HCT116 (cell line): Measurements from ENCODE around the gene CDH7. TPM values are rescaled to one million over a fixed set of nuclear protein-coding genes. Genes with fewer than 3 reads are reported as not detected.

ENCODE experiments used
- ATAC-seq: fragments of 200-7000 bp; cut with Tn5 transposase; 2 replicates; pipeline ENCODE4 v1.9.1; 2020; ENCODE audit warnings: mild to moderate bottlenecking, moderate library complexity
- BruUV-seq: library from RNA; stranded (reverse); fragments of 400-500 nt; replicated peaks from 2 replicates; lab custom pipeline; 2021; lab: Mats Ljungman, UMichigan
- CTCF ChIA-PET: fragments of 300-600 bp; sonication (Branson Sonifier 250); formaldehyde crosslinking; loops from one replicate; lab custom pipeline; 2021; ENCODE audit warnings: antibody characterized with exemption; lab: Charles Lee
- POLR2A ChIA-PET: fragments of 300-600, 350-600 bp; sonication (Branson Sonifier 250); formaldehyde crosslinking; loops from one replicate; lab custom pipeline; 2021; ENCODE audit warnings: antibody characterized with exemption; lab: Charles Lee
- RAD21 ChIA-PET, 2 experiments: fragments of 300-600 bp; sonication (Branson Sonifier 250); formaldehyde crosslinking; loops; one replicate each; lab custom pipeline; 2023; ENCODE audit warnings: low total read pairs in 2 of 2; ENCODE audit not compliant: uncharacterized antibody in 2 of 2, unreplicated experiment in 2 of 2, low non-redundant PET in 1 of 2; lab: Charles Lee
- DNase-seq: peaks from one replicate; pipeline ENCODE4 v3.0.0-alpha.2; 2010; ENCODE audit warnings: low read depth, low spot score
- H2AFZ ChIP-seq: fragments of 200-600 bp; shearing (Covaris generic), sonication (generic); 2 replicates; pipeline ENCODE4 v1.6.1; 2017; ENCODE audit warnings: low read depth, mixed run types, mixed read lengths, antibody characterized with exemption, low read length; ENCODE audit not compliant: poor library complexity, severe bottlenecking
- H3K27ac ChIP-seq: 2 replicates; pipeline ENCODE4 v1.5.1; 2012; ENCODE audit warnings: low read depth, low read length
- H3K27me3 ChIP-seq: fragments of 200-600 bp; sonication (generic); 2 replicates; pipeline ENCODE4 v1.6.1; 2016; ENCODE audit warnings: mixed run types, low read length, mixed read lengths; ENCODE audit not compliant: insufficient read depth
- H3K36me3 ChIP-seq, 2 experiments: fragments of 200-500 bp in 1 of 2; fragments of 200-600 bp in 1 of 2; sonication (Bioruptor generic) in 1 of 2; sonication (generic) in 1 of 2; 2 replicates each; pipeline versions ENCODE4 v1.5.1 to v1.6.1; 2014 to 2016; ENCODE audit warnings: low read length in 2 of 2, inconsistent platforms in 1 of 2, mixed read lengths in 1 of 2, mixed run types in 1 of 2; ENCODE audit not compliant: insufficient read depth in 2 of 2, control insufficient read depth in 1 of 2
- H3K4me1 ChIP-seq, 2 experiments: fragments of 200-600 bp in 1 of 2; sonication (generic) in 1 of 2; 2 replicates each; pipeline versions ENCODE4 v1.5.1 to v1.6.1; 2012 to 2017; ENCODE audit warnings: low read length in 2 of 2, inconsistent platforms in 1 of 2, mild to moderate bottlenecking in 1 of 2, mixed read lengths in 1 of 2, mixed run types in 1 of 2, moderate library complexity in 1 of 2; ENCODE audit not compliant: insufficient read depth in 2 of 2, control insufficient read depth in 1 of 2
- H3K4me2 ChIP-seq: fragments of 200-600 bp; sonication (generic); 2 replicates; pipeline ENCODE4 v1.6.1; 2017; ENCODE audit warnings: mixed run types, low read length, mixed read lengths
- H3K4me3 ChIP-seq, 2 experiments: fragments of 200-600 bp in 1 of 2; sonication (generic) in 1 of 2; replicated peaks in 1 of 2; 2 replicates each; pipeline ENCODE4 v1.5.1; 2011 to 2016; ENCODE audit warnings: low read length in 2 of 2, control low read depth in 1 of 2, low read depth in 1 of 2, mild to moderate bottlenecking in 1 of 2, mixed read lengths in 1 of 2, mixed run types in 1 of 2
- H3K79me2 ChIP-seq: fragments of 200-600 bp; sonication (generic); 2 replicates; pipeline ENCODE4 v1.6.1; 2017; ENCODE audit warnings: mild to moderate bottlenecking, mixed run types, low read length, moderate library complexity, mixed read lengths; ENCODE audit not compliant: insufficient read depth
- H3K9ac ChIP-seq: fragments of 200-600 bp; sonication (generic); 2 replicates; pipeline ENCODE4 v1.6.1; 2016; ENCODE audit warnings: low read length, mixed read lengths
- H3K9me2 ChIP-seq: fragments of 200-600 bp; sonication (generic), shearing (Covaris generic); 2 replicates; pipeline ENCODE4 v1.6.1; 2017; ENCODE audit warnings: mixed run types, mild to moderate bottlenecking, moderate library complexity; ENCODE audit not compliant: insufficient read depth
- H3K9me3 ChIP-seq, 2 experiments: fragments of 200-500 bp in 1 of 2; fragments of 200-600 bp in 1 of 2; sonication (Bioruptor generic) in 1 of 2; sonication (generic) in 1 of 2; 2 replicates each; pipeline ENCODE4 v1.6.1; 2014 to 2017; ENCODE audit warnings: low read length in 2 of 2, mixed read lengths in 2 of 2, inconsistent platforms in 1 of 2, low read depth in 1 of 2, mild to moderate bottlenecking in 1 of 2, mixed run types in 1 of 2, moderate library complexity in 1 of 2; ENCODE audit not compliant: control insufficient read depth in 1 of 2, insufficient read depth in 1 of 2
- H4K20me1 ChIP-seq: fragments of 200-600 bp; sonication (generic), shearing (Covaris generic); 2 replicates; pipeline ENCODE4 v1.6.1; 2017; ENCODE audit warnings: mixed run types, mild to moderate bottlenecking, moderate library complexity; ENCODE audit not compliant: insufficient read depth
- CBX3 ChIP-seq: IDR thresholded peaks from 2 replicates; pipeline ENCODE4 v1.6.1; 2012; ENCODE audit warnings: low read depth
- ELF1 ChIP-seq: IDR thresholded peaks from 2 replicates; pipeline ENCODE4 v1.6.1; 2012; ENCODE audit warnings: low read depth, borderline replicate concordance
- EZH2 ChIP-seq: fragments of 200-600 bp; sonication (generic); IDR thresholded peaks from 2 replicates; pipeline ENCODE4 v1.6.1; 2017; ENCODE audit warnings: antibody characterized with exemption, mixed run types
- JUND ChIP-seq: IDR thresholded peaks from 2 replicates; pipeline ENCODE4 v1.6.1; 2012
- POLR2A ChIP-seq: IDR thresholded peaks from 2 replicates; pipeline ENCODE4 v1.7.0; 2011; ENCODE audit warnings: borderline replicate concordance; ENCODE audit not compliant: insufficient read depth, insufficient read length; ENCODE audit errors: extremely low read depth
- SIN3A ChIP-seq: IDR thresholded peaks from 2 replicates; pipeline ENCODE4 v1.6.1; 2012; ENCODE audit warnings: low read depth
- SP1 ChIP-seq: IDR thresholded peaks from 2 replicates; pipeline ENCODE4 v1.6.1; 2012; ENCODE audit warnings: low read depth
- TCF7L2 ChIP-seq: IDR thresholded peaks from 2 replicates; pipeline ENCODE4 v1.7.0; 2011; ENCODE audit warnings: borderline replicate concordance, inconsistent platforms; ENCODE audit not compliant: insufficient read depth, insufficient read length; ENCODE audit errors: extremely low read depth
- ZNF274 ChIP-seq: fragments of 200-500 bp; sonication (Bioruptor generic); IDR thresholded peaks from 2 replicates; pipeline ENCODE4 v1.6.1; 2014; ENCODE audit warnings: mild to moderate bottlenecking, low read depth, low read length, inconsistent platforms
- intact Hi-C: fragments of 100-400 bp; cut with micrococcal nuclease; formaldehyde crosslinking; loops from 2 replicates; pipeline ENCODE4 v1.10.0; 2022
- total RNA-seq: library from RNA; stranded (reverse); gene quantifications from one replicate; pipeline ENCODE4 v1.2.1, GENCODE V29; 2021; ENCODE audit not compliant: unreplicated experiment
- TF ChIP-seq, protein P1 (sequence below): IDR thresholded peaks from 2 replicates; pipeline ENCODE4 v1.6.1; 2011; ENCODE audit warnings: mild to moderate bottlenecking, low read length, moderate library complexity; ENCODE audit not compliant: insufficient replicate concordance; ENCODE audit errors: extremely low read depth
- TF ChIP-seq, protein P2 (sequence below): IDR thresholded peaks from 2 replicates; pipeline ENCODE4 v1.6.1; 2012; ENCODE audit warnings: low read depth

The CDH7 gene
- total RNA-seq, 1 experiment from 2014 or later, result not detected

GRCh38 chr18:65846107-65846506 lies 95.3 kb downstream of the CDH7 start:
- H3K27ac ChIP-seq, result no peak overlapping the region
- intact Hi-C loops, result no loop called here
- no TSS peak for BruUV-seq
- no peaks in the 10 kb centered on the region for H3K9me2 ChIP-seq
- ChIA-PET CTCF (no interaction called here), RAD21 (no interaction called here), POLR2A (no interaction called here)
- H3K9ac ChIP-seq, result no peak overlapping the region
- no peaks in the 10 kb centered on the region for H3K79me2 ChIP-seq
- ATAC-seq (no peak), DNase-seq (no peak)
- H3K4me2 ChIP-seq, result no peak overlapping the region
- no peaks in the 10 kb centered on the region for H3K27me3 ChIP-seq
- no peaks in the 10 kb centered on the region for H4K20me1 ChIP-seq
- peaks cover 3 to 12% of the 10 kb centered on the region in 2 experiments; a peak in 3 of 4 replicates for H3K9me3 ChIP-seq
- TF ChIP-seq CBX3 (no peak), SIN3A (no peak), TCF7L2 (no peak), JUND (no peak), ELF1 (no peak), EZH2 (no peak), POLR2A (no peak), ZNF274 (no peak), SP1 (no peak)
- TF ChIP-seq, protein P1, sequence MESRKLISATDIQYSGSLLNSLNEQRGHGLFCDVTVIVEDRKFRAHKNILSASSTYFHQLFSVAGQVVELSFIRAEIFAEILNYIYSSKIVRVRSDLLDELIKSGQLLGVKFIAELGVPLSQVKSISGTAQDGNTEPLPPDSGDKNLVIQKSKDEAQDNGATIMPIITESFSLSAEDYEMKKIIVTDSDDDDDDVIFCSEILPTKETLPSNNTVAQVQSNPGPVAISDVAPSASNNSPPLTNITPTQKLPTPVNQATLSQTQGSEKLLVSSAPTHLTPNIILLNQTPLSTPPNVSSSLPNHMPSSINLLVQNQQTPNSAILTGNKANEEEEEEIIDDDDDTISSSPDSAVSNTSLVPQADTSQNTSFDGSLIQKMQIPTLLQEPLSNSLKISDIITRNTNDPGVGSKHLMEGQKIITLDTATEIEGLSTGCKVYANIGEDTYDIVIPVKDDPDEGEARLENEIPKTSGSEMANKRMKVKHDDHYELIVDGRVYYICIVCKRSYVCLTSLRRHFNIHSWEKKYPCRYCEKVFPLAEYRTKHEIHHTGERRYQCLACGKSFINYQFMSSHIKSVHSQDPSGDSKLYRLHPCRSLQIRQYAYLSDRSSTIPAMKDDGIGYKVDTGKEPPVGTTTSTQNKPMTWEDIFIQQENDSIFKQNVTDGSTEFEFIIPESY, result no peak
- TF ChIP-seq, protein P2, sequence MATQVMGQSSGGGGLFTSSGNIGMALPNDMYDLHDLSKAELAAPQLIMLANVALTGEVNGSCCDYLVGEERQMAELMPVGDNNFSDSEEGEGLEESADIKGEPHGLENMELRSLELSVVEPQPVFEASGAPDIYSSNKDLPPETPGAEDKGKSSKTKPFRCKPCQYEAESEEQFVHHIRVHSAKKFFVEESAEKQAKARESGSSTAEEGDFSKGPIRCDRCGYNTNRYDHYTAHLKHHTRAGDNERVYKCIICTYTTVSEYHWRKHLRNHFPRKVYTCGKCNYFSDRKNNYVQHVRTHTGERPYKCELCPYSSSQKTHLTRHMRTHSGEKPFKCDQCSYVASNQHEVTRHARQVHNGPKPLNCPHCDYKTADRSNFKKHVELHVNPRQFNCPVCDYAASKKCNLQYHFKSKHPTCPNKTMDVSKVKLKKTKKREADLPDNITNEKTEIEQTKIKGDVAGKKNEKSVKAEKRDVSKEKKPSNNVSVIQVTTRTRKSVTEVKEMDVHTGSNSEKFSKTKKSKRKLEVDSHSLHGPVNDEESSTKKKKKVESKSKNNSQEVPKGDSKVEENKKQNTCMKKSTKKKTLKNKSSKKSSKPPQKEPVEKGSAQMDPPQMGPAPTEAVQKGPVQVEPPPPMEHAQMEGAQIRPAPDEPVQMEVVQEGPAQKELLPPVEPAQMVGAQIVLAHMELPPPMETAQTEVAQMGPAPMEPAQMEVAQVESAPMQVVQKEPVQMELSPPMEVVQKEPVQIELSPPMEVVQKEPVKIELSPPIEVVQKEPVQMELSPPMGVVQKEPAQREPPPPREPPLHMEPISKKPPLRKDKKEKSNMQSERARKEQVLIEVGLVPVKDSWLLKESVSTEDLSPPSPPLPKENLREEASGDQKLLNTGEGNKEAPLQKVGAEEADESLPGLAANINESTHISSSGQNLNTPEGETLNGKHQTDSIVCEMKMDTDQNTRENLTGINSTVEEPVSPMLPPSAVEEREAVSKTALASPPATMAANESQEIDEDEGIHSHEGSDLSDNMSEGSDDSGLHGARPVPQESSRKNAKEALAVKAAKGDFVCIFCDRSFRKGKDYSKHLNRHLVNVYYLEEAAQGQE, result no peak
- H3K4me3 ChIP-seq, result no peak overlapping the region
- no peak overlapping the region for H2AFZ ChIP-seq
- no peaks in the 10 kb centered on the region for H3K4me1 ChIP-seq
- H3K36me3 ChIP-seq, result no peaks in the 10 kb centered on the region
